ENCODE results near the gene PTGDS. TPM values are rescaled to one million over a fixed set of nuclear protein-coding genes. Genes with fewer than 3 reads are reported as not detected.

Gene PTGDS
- total RNA-seq, 1 experiment from 2014 or later, result 3.6 TPM

GRCh38 chr9:137000177-137000930 is 23.1 kb downstream of the PTGDS start:
- Histone ChIP-seq H3K79me2 (ENCODE audit: insufficient read depth, low read length) (no peaks in the 10 kb centered on the region), H3K4me1 (ENCODE audit: insufficient read depth, low read length) (no peaks in the 10 kb centered on the region), H2BK20ac (ENCODE audit: low read depth, low read length, poor library complexity, severe bottlenecking) (no peak overlapping the region), H4K5ac (ENCODE audit: insufficient read length, low read depth, low read length) (no peak overlapping the region), H2AFZ (ENCODE audit: low read length) (no peak overlapping the region), H2BK120ac (ENCODE audit: low read depth, low read length, poor library complexity, severe bottlenecking) (no peak overlapping the region), H3K27ac (ENCODE audit: insufficient read length, low read depth, low read length) (no peak overlapping the region), H3K23me2 (ENCODE audit: insufficient read length, low read depth, low read length, poor library complexity, severe bottlenecking) (no peaks in the 10 kb centered on the region), H3K14ac (ENCODE audit: insufficient read depth, low read length) (no peak overlapping the region), H3K79me1 (ENCODE audit: insufficient read depth, low read depth, low read length, poor library complexity, severe bottlenecking) (no peaks in the 10 kb centered on the region), H3K18ac (ENCODE audit: insufficient read length, low read depth, low read length) (no peak overlapping the region), H3T11ph (ENCODE audit: low read length) (no peak overlapping the region), H3K9ac (ENCODE audit: extremely low read depth, insufficient read length, low read length) (no peak overlapping the region), H4K91ac (ENCODE audit: insufficient read length, low read depth, low read length) (no peak overlapping the region), H3K4ac (ENCODE audit: low read depth, low read length) (no peak overlapping the region), H2BK12ac (ENCODE audit: insufficient read length, low read depth, low read length) (no peak overlapping the region), H3K23ac (ENCODE audit: insufficient read length, low read depth, low read length) (no peak overlapping the region), H3K4me2 (ENCODE audit: insufficient read depth, insufficient read length, low read length) (no peak overlapping the region), H4K8ac (replicated peaks; ENCODE audit: insufficient read length, low read depth, low read length) (no peak overlapping the region), H2BK15ac (ENCODE audit: low read depth, low read length) (no peak overlapping the region), H2AK5ac (ENCODE audit: insufficient read length, low read length) (no peak overlapping the region), H3K9me3 (ENCODE audit: control insufficient read depth, low read depth, low read length) (no peaks in the 10 kb centered on the region), H4K20me1 (ENCODE audit: control insufficient read depth, insufficient read depth, insufficient read length) (no peaks in the 10 kb centered on the region), H3K56ac (ENCODE audit: insufficient read length, low read depth, low read length) (no peak overlapping the region), H2BK5ac (ENCODE audit: insufficient read length, low read length) (no peak overlapping the region), H3K27me3 (ENCODE audit: insufficient read depth, low read length) (no peaks in the 10 kb centered on the region)
- no peak overlapping the region for H3K27ac Mint-ChIP-seq
- peaks cover 3 to 6% (median 5%) of the 10 kb centered on the region in 3 experiments; a peak in 5 of 7 replicates for H3K36me3 Mint-ChIP-seq (ENCODE audit: insufficient read depth in 1 of 3, low read depth in 3 of 3)
- WGBS (ENCODE audit: extremely low coverage, insufficient read length, low lambda C conversion rate), result no CpG with 5 or more reads among the region's 10 CpGs
- H3K27me3 Mint-ChIP-seq (ENCODE audit: low read depth), result peaks cover 15% of the 10 kb centered on the region
- DNase-seq, result no peak
- H3K4me3 Mint-ChIP-seq, result no peak overlapping the region
- H3K9me3 Mint-ChIP-seq, result peaks cover 8 to 9% of the 10 kb centered on the region in 2 experiments
- peaks cover 9 to 12% of the 10 kb centered on the region in 2 experiments for H3K4me1 Mint-ChIP-seq
- TF ChIP-seq CTCF (conservative IDR thresholded peaks at IDR 0.05), result no peak
